HEK293 (cell line): ENCODE data around the gene FEV.

ENCODE experiments used
- CTCF ChIP-seq: fragments of 450-650 bp; formaldehyde crosslinking; IDR thresholded peaks from 2 replicates; pipeline ENCODE4 v1.5.1; 2016; ENCODE audit warnings: missing biosample characterization, missing genetic modification characterization
- MYNN ChIP-seq: fragments of 450-650 bp; formaldehyde crosslinking; IDR thresholded peaks from 2 replicates; pipeline ENCODE4 v1.5.1; 2016; ENCODE audit warnings: missing biosample characterization, missing genetic modification characterization, borderline replicate concordance
- PATZ1 ChIP-seq: fragments of 450-650 bp; formaldehyde crosslinking; IDR thresholded peaks from 2 replicates; pipeline ENCODE4 v1.5.1; 2016; ENCODE audit warnings: missing biosample characterization, missing genetic modification characterization
- PRDM1 ChIP-seq: fragments of 450-650 bp; formaldehyde crosslinking; IDR thresholded peaks from 2 replicates; pipeline ENCODE4; 2016; ENCODE audit warnings: missing biosample characterization, missing genetic modification characterization
- RBAK ChIP-seq: fragments of 450-650 bp; formaldehyde crosslinking; IDR thresholded peaks from 2 replicates; pipeline ENCODE4 v1.5.1; 2016; ENCODE audit warnings: missing biosample characterization, missing genetic modification characterization
- ZNF274 ChIP-seq, 2 experiments: fragments of 200-500 bp in 1 of 2; fragments of 450-650 bp in 1 of 2; sonication (Bioruptor generic) in 1 of 2; formaldehyde crosslinking in 1 of 2; IDR thresholded peaks; 2 replicates each; pipeline versions ENCODE4 v1.5.1 to v1.6.1; 2014 to 2016; ENCODE audit warnings: borderline replicate concordance in 1 of 2, inconsistent platforms in 1 of 2, low read length in 1 of 2, missing biosample characterization in 1 of 2, missing genetic modification characterization in 1 of 2
- ZNF335 ChIP-seq: fragments of 450-650 bp; formaldehyde crosslinking; conservative IDR thresholded peaks from 2 replicates; pipeline ENCODE4 v1.5.1; 2016; ENCODE audit warnings: missing biosample characterization, missing genetic modification characterization
- ZNF391 ChIP-seq: fragments of 450-650 bp; formaldehyde crosslinking; IDR thresholded peaks from 2 replicates; pipeline ENCODE4 v1.5.1; 2016; ENCODE audit warnings: low read depth, missing biosample characterization, missing genetic modification characterization, borderline replicate concordance
- ZNF670 ChIP-seq: fragments of 450-650 bp; formaldehyde crosslinking; IDR thresholded peaks from 2 replicates; pipeline ENCODE4 v1.5.1; 2016; ENCODE audit warnings: missing biosample characterization, missing genetic modification characterization, low read depth

- no peak for TF ChIP-seq ZNF335 (tag by site-specific recombination)
- TF ChIP-seq CTCF (tag by site-specific recombination) = no peak
- TF ChIP-seq ZNF274 (IDR thresholded peaks at IDR 0.05; ENCODE audit: low read length) = no peak
- no peak for TF ChIP-seq ZNF274 (tag by site-specific recombination; IDR thresholded peaks at IDR 0.05; ENCODE audit: borderline replicate concordance)
- no peak for TF ChIP-seq RBAK (tag by site-specific recombination)
- TF ChIP-seq PATZ1 (tag by site-specific recombination) = no peak
- TF ChIP-seq PRDM1 = no peak
- TF ChIP-seq MYNN (tag by site-specific recombination) = no peak
- no peak for TF ChIP-seq ZNF670 (tag by site-specific recombination)
- no peak for TF ChIP-seq ZNF391 (tag by site-specific recombination)
These were observed 24.3 kb upstream of the FEV start for GRCh38 chr2:219009294-219009693.
